NCI-H2196 treated with DMSO at 0.1 percent for 48 hours (cell line): ENCODE results near the gene PALLD.

Experiments
- DNase-seq: peaks from one replicate; lab custom pipeline; 2025; ENCODE audit not compliant: unreplicated experiment; lab: John Stamatoyannopoulos, UW

Gene PALLD

DNA sequence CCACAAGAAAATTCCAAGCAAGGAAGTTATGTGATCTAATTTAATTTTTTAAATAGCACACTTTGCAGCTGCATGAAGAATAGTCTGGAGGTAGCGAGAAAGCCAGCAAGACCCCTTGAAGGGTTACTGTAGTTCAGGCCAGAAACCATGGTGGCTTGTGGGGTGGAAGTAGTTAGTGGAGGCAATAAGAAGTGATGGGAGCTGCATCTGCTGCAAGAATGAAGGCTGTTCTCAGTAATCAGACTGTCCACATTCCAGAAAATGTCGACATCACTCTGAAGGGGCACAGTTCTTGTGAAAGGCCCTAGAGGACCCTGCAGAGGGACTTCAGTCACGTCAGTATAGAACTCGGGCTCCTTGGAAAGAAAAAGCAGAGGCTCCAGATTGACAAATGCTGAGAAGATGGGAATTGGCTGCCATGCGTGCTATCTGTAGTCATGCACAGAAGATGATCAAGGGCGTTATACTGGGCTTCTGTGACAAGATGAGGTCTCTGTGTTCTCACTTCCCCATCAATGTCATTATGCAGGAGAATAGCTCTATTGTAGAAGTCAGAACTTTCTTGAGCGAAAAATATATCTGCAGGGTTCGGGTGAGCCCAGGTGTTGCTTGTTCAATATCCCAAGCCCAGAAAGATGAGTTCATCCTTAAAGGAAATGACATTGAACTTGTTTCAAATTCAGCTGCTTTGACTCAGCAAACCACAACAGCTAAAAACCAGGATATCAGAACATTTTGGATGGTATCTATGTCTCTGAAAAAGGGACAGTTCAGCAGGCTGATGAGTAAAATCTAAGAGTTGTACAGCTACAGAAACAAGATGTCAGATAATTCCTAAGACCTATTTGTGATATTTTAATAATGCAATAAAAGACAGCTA lies 259.0 kb downstream of the PALLD start:
- no peak for DNase-seq

DNA sequence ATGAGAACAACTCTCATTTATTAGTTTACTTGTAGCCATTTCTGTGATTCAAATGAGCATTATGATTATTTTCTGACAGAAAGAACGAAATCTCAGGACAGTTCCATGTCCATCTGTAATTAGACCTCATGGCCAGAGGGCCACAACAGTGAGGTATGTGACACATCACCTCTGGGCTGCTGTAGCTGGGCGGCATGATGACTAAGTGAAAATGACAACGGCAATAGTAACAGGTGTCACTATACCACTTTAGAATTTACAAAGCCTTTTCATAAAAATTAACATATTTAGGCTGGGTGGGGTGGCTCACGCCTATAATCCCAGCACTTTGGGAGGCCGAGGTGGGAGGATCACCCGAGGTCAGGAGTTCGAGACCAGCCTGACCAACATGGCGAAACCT lies 260.6 kb downstream of the PALLD start:
- no peak for DNase-seq

DNA sequence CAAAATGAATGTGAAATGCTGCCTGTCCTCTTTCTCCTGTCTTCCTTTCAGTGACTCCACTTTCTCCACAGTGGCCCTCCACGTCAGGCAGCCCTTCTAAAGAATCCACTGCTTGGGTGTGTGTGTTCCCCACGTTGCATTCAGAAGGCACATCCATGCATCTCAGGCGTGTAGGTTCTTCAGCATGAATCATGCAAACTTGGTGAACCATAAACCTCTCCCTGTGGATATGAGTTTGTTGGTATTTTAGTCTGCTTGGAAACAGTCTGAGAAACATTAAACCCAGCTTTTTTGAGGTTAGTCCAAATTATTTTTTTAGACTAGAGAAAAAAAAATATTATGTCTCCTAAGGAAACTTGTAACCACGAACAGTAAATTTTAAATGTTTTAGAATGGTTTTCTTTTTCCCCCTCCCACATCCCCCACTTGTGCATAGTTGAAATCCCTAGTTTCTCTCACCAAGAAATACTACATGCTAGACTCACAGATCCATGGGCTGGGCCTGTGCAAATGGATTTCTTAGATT lies 261.6 kb downstream of the PALLD start:
- no peak for DNase-seq

DNA sequence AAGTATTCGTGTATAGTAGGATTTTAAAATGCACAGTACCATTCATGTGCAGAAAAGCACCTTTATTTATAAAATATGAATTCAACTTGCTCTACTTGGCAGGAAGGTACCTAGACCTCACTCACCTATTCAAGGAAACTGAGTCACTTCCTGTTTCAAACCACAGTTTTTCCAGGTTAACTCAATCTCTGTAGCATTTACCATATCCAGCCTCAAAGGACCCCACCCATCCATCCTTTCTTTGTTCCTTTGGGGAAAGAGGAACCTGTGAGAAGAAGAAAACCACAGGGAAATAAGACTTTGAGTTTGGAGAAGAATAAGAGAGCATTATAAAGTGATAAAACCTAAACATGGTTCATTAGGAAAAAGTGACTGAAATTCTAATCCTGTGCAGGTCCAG lies 262.5 kb downstream of the PALLD start:
- DNase-seq, result no peak

DNA sequence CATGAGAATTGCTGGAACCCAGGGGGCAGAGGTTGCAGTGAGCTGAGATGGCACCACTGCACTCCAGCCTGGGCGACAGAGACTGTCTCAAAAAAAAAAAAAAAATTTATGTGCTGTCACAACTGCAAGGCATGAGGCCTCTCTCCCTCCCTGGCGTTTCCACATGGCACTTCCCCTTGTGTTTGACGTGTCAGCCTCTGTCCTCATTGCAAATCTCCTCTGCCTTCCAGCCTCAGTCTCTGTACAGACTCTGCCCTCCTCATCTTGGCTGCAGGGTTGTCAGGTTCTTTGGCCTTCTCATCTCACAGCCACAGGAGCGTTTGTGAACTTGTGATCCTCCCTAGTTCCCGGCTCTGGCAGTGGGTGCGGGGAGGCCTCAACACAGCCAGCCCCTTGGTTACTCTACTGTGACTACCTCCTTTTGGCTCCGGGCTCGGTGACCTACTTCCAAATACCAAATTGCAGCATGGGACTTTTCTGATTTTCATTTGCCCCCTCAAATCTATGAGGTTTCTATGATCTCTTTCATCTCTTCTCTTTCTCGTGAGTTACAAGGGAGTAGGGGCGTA lies 263.2 kb downstream of the PALLD start:
- no peak for DNase-seq

DNA sequence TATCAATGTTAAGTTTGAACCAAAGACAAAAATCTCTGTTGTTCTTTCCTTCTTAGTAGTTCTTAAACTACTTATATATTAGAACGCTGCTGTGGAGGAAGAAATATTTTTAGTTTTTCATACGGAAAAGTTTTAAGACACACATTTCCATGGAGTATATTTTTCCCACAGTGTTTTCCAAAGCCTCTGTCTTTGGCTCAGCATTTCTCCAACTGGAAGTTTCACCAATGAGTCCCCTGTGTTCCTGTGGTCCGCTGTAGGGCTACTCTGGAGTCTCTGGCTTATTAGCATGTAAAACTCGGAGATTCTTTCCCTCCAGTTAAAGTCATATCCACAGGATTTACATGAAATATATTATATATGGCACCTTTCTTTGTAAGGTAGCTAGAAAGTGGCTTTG lies 264.2 kb downstream of the PALLD start:
- DNase-seq, result no peak

DNA sequence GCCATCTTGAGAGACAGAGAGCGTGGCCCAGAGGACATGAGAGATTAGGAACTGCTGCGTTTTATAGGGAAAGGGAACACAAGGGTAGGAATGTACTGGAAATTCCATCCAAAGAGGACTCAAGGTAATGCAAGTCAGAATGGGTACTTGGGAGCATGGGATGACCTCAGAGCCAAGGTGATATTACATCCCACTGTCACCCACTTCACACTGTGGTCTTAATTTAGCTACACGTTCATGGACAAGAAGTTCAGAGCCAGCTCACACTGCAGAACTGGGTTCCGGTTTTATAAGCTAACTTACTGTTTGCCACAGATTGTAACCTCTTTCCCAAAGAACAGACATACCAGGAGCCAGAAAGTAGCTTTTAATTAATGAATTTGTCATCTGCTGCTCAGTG lies 268.5 kb downstream of the PALLD start:
- DNase-seq, result no peak

DNA sequence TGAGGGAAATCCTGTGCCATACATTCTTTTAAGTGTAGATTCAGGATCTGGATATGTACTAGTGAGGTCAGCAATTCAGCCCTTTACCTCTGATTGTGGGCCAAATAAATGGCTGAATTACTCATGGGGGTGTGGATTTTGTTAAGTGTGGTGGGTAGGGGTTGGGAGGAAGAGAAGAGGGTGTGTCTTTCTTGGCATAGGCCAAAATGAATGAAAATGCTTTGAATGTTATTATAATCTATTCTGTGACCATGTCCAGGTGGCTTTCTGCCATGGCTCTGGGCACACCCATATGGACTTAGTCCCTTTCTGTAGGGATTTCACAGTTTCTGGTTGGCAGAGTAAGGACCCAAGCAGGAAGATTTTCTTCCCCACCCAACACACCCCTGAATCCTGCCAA lies 268.9 kb downstream of the PALLD start:
- no peak for DNase-seq

DNA sequence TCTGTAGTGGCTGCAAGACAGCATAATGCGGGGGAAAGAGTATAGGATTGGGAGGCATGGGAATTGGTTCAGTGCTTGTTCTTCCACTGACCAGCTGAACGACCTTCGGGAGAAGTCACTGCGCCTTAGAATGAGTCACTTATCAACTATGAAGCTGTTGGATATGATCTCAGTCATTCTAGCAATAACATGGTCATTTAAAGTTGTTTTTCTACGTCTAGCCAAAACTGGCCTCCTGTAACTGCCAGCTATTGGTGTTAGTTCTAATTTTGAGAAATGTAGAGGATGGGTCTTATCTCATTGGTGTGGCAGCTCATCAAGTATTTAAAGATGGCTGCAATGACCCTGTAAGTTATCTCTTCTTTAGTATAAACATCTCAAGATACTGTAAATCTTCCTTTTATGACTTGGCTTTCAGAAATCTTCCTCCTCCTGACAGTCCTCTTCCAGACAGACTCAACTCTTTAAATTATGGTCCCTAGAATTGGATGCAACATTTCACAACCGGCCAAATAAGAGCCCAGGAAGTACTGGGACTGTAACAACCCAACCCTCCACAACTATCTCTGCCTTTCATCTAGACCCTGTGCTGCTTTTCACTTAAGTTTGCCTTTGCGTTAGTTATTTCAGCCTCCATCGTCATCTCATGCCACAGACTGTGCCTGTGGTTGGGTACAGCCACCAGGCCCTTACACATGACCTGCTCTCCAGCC lies 269.9 kb downstream of the PALLD start:
- DNase-seq, result no peak

DNA sequence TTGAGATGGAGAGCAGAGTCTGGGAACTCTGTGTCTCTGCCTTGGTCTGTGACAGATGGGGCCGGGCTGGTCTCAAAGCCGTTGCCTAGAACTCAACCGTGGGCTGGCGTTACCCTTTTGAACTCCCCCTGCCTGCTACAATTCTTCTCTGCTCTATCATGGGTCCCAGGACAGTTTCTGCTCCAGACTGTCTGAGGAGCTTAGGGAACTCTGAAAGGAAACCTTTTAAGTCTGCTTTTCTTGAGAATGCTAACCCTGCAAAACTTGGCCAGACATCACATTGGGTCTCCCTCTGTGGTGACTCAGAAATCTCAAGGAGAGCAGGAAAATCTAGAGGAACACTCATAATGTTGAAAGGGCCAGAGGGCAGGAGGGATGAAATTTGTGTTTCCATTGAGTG lies 272.6 kb downstream of the PALLD start:
- no peak for DNase-seq

DNA sequence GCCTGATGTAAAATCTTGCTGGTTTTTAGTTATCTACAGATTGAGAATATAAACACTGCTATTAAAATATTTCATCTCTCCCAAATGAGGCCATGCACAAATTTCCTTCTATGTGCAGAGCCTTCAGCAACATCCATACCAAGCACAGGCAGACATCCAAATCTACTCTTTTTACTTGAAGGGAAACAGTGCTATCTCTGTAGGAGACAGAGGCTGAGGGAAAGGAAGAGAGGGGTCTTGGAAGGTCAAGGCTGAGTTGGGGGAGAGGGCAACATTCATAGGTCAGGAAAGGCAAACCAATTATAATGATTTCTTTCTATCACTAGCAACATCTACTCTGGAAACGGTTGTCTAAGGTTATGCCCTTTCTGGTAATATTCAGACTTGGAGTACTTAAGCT lies 273.0 kb downstream of the PALLD start:
- no peak for DNase-seq

DNA sequence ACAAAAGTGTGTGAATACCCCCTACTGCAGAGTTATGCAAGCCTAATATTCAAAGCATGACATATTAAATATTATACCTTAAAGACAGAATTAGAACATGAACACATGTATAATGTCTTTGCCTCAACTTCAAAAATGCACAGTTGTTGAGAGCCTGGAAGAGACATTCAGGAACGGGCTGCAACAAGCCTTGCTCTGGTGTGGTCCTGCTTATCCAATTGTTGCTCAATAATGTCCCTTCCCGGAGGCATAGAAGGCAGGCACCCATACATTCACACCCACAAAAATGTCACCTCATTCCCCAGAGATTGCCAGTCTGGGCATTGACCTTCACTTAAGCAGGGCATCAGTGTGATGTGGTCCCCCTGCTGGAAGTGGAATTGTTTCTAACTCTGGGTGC lies 274.4 kb downstream of the PALLD start:
- DNase-seq, result no peak

DNA sequence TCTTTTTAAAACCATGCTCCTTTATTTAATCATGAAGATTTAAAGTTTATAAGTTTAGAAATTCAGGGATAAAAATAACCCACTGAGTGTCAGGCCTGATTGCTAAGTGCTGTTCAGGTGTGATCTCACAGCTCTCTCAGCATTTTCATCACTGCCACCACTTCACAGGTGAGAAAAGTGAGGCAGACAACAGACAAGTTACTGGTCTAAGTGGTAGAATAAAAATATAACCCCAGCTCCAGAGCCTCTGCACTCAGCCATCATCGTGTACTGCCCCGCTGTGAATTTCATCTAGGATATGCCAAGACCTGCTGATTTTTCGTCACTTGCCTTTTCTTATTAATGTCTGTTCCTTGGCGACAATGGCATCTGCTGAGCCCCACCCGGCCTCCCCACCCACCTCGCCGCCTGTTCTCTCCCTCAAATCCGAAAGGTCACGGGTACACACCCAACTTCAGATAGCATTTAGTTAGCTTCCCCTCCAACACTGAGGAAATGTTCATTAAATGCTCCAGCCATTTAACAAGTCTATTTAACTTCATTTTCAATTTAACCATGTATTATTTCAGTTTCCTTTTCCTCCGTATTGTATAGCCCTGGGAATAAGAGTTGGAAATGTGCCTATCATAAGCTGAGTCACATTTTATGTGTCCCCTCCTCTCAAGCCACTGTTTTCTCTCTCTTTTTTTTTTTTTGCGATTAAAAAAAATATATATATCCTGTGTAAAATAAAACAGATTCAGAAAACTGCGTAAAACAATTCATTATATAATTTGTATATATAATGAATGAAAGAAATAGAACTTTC lies 276.7 kb downstream of the PALLD start:
- no peak for DNase-seq

DNA sequence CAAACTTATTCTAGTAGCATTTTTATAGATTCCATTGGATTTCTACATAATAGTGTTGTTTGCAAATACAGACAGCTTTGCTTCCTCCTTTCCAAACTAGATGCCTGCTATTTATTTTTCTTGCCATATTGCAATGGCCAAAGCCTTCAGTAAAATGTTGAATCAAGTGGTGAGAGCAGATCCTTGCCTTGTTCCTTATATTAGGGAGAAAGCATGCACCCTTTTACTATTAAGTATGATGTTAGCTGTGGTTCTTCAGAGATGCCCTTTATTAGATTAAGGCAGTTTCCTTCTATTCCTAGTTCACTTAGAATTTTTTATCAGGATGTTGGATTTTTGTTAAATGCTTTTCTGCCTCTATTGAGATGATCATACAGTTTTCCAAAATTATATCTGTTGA lies 279.5 kb downstream of the PALLD start:
- no peak for DNase-seq

DNA sequence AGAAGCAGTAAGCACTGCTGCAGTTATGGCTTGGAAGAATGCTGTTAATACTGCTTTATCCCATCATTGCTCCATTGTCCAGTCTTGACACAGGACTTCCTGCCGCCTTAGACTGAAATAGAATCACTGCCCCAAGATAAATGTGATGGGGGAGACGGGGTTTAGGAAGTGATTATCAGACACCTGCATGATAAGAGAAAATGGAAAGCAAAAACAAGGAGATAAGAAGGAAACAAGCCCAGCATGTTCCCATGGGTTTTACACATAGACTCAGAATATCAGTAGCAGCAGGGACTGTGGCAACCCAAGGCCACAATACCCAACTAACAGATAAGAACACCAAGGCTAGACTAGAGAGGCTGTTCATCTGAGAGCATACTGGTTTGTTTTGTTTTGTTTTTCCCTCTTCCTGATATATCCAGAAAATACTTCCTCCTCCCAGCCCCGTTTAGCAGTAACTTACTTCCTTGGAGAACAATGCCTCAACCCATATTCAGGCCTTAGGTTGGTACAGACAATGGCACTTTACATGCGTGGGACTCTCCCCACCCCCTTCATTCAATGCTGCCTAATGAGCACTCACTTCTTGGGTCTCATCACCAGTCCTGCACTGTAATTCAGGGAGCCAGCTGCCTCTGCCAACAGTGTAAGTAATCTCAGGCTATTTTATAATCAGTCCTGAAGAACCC lies 280.6 kb downstream of the PALLD start:
- DNase-seq, result no peak

DNA sequence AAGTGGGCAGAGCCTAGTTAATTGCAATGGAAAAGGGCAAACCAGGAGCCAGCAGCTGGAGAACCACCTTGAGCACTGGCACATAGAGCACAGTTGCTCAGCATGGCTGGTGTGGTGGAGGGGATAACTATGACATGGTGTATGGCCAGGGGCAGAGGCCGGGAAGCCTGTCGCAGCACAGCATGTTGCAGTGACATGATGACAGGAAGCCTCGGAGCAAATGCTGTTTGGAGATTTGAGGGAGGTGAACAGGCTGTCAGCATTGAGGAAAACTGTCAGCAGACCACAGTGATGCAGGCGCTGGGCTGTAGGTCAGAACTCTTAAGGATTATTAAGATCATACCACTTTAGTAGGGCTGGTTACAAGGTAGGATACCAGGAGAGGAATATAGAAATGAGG lies 284.5 kb downstream of the PALLD start:
- no peak for DNase-seq

DNA sequence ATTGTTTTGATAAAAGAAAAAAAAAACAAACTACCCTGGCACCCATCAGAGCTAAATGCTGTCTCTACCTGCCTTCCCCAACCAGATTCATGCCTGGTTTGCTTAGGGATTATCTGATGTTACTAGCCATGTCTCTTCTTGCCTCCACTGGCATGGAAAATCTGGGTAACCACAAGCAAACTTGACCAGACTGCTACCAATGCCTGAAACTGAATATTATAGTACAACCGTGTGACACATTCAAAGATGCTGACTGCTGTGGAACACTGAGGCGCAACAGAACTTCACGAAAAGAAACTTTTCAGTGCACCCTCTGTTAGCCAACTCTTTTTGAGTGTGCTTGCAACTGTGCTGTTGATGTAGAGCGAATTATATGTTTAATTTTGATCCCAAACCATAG lies 285.1 kb downstream of the PALLD start:
- no peak for DNase-seq

DNA sequence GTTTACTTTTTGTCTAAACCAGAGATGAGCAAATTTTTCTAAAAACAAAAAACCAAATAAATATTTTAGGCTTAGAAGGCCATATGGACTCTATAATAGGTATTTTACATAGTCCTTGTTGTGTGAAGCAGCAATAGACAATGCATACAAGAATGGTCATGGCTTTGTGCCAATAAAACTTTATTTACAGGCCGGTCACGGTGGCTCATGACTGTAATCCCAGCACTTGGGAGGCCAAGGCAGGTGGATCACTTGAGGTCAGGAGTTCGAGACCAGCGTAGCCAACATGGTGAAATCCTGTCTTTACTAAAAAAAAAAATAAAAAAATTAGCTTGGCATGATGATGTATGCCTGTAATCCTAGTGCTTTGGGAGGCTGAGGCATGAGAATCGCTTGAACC lies 285.6 kb downstream of the PALLD start:
- no peak for DNase-seq

DNA sequence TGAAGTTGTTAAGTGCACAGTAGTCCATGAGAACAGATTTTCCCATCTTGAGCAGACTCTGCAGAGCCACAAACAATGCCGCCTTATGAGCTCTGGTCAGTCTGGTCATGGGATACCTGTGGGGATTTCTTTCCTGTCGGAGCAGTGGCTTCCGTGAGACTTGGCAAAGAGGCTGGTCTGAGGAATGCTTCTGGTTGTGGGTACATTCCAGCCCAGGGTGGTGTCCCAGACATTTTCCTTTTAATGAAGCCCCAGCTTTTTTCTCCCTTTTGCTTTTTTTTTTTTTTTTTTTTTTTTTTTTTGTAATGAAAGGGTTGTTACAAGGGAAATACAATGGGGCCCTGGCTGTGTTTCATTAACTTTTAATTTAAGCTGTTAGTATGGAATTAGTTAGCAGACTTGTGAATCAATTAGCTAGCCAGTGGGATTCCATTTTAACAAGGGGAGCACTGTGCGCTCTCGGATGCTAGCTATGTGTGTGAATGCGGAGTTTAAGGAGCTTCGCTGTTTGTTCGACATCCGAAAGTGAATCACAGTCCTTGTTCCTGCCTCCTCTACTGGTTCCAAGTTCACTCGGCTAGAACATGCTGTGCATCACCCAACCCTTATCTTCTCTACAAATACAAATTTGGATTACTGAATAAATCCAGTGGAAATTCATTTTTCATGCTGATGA lies 288.1 kb downstream of the PALLD start:
- no peak for DNase-seq

DNA sequence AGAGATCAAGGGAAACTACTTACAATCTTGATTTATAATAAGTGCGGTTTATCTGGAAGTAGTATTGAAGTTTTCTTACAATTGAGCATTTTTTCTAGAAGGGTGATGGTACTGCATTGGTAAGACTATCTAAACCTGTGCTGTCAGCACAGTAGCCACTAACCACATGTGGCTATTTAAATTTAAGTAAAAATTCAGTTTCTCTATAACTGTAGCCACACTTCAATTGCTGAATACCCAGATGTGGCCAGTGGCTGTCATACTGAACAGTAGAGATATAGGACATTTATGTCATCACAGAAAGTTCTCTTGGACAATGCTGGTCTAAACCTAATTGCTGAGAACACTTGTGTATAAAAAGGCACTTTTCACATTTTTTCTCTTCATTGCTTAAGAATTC lies 290.5 kb downstream of the PALLD start:
- DNase-seq, result no peak
